Smooth muscle cell (in vitro differentiated cells): Measurements from ENCODE around the gene ZBTB3. TPM values are rescaled to one million over a fixed set of nuclear protein-coding genes. Genes with fewer than 3 reads are reported as not detected.
A peak's percentile ranks its signal among the peaks of the same experiment; 100 is the strongest.
"Not testable (repeated sequence)": the region's sequence is repeated elsewhere in the genome, so short reads cannot be mapped to it uniquely, and the experiment has no call there.

Source experiments
- DNase-seq: peaks from one replicate; lab custom pipeline; 2025; ENCODE audit not compliant: unreplicated experiment; lab: John Stamatoyannopoulos, UW
- H2AFZ ChIP-seq: fragments of 200-600 bp; sonication (generic); 2 replicates; pipeline ENCODE4 v1.6.0; 2016; ENCODE audit warnings: antibody characterized with exemption, low read depth, mild to moderate bottlenecking
- H3F3A ChIP-seq: fragments of 200-600 bp; sonication (generic); 2 replicates; pipeline ENCODE4 v1.6.0; 2017; ENCODE audit warnings: antibody characterized with exemption, low read depth
- H3K27ac ChIP-seq: fragments of 200-600 bp; sonication (generic); 2 replicates; pipeline ENCODE4 v1.5.1; 2016; ENCODE audit warnings: low read depth, mild to moderate bottlenecking
- H3K27me3 ChIP-seq: fragments of 200-600 bp; sonication (generic); 2 replicates; pipeline ENCODE4 v1.6.1; 2016; ENCODE audit warnings: low read depth, mild to moderate bottlenecking
- H3K36me3 ChIP-seq: fragments of 200-600 bp; sonication (generic); 2 replicates; pipeline ENCODE4 v1.5.1; 2016; ENCODE audit warnings: low read depth
- H3K4me1 ChIP-seq: fragments of 200-600 bp; sonication (generic); 2 replicates; pipeline ENCODE4 v1.5.1; 2016; ENCODE audit warnings: low read depth
- H3K4me2 ChIP-seq: fragments of 200-600 bp; sonication (generic); 2 replicates; pipeline ENCODE4 v1.6.0; 2016; ENCODE audit warnings: mild to moderate bottlenecking
- H3K4me3 ChIP-seq: fragments of 200-600 bp; sonication (generic); 2 replicates; pipeline ENCODE4 v1.5.1; 2016; ENCODE audit warnings: mild to moderate bottlenecking
- H3K79me2 ChIP-seq: fragments of 200-600 bp; sonication (generic); 2 replicates; pipeline ENCODE4 v1.6.0; 2016; ENCODE audit warnings: low read depth, mild to moderate bottlenecking
- H3K9ac ChIP-seq: fragments of 200-600 bp; sonication (generic); 2 replicates; pipeline ENCODE4 v1.6.0; 2016; ENCODE audit warnings: low read depth
- H3K9me3 ChIP-seq: fragments of 200-600 bp; sonication (generic); replicated peaks from 2 replicates; pipeline ENCODE4 v1.5.1; 2016; ENCODE audit warnings: low read depth
- H4K20me1 ChIP-seq: fragments of 200-600 bp; sonication (generic); 2 replicates; pipeline ENCODE4 v1.6.0; 2016; ENCODE audit warnings: low read depth
- WGBS: methylation state at CpG from one replicate; pipeline ENCODE4 v1.1.7; 2016; ENCODE audit warnings: low lambda C conversion rate; 5-methylcytosine and 5-hydroxymethylcytosine counted together
- polyA plus RNA-seq: library from polyadenylated mRNA; unstranded; fragments of >200 nt; fragmentation: Nextera tagmentation; extraction: Ambion mirVana; gene quantifications from 2 replicates; pipeline ENCODE4 v1.2.1, GENCODE V29; 2016
- total RNA-seq: library from RNA; depleted of rRNA; stranded (reverse); fragments of >200 nt; gene quantifications from 2 replicates; pipeline ENCODE4 v1.2.3, GENCODE V29; 2014
- TF ChIP-seq, protein P1 (sequence below): fragments of 200-600 bp; sonication (generic); IDR thresholded peaks from 2 replicates; pipeline ENCODE4 v1.5.1; 2017; ENCODE audit warnings: borderline replicate concordance, mild to moderate bottlenecking, antibody characterized with exemption; ENCODE audit not compliant: insufficient read depth, poor library complexity, severe bottlenecking

The ZBTB3 gene
- total and polyA plus RNA-seq, 2 experiments from 2014 or later: 3.3 to 3.6 TPM

DNA sequence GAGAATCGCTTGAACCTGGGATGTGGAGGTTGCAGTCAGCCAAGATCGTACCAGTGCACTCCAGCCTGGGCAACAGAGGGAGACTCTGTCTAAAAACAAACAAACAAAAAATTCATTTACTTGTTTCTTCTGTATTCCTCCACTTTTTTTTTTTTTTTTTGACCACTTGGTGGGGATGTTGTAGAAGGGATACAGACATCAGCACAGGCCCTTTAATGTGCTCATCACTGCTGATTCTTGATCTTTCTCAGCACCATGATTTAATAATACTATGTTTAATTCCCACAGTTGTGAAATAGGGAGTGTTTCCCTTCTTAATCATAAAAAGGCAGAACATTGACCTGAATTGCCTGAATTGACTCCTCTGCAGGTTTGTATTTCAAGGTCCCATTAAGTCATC, 21.1 kb downstream of the ZBTB3 start:
- 92% methylated on average over 2 of the region's 2 CpGs for WGBS
- Histone ChIP-seq H4K20me1 (peaks cover 8% of the 10 kb centered on the region), H3K4me3 (no peak overlapping the region), H2AFZ (no peak overlapping the region), H3K4me2 (no peak overlapping the region), H3K9me3 (no peaks in the 10 kb centered on the region), H3K36me3 (peaks cover 4% of the 10 kb centered on the region), H3K27ac (no peak overlapping the region), H3K9ac (no peak overlapping the region), H3K4me1 (peaks cover 11% of the 10 kb centered on the region), H3K79me2 (peaks cover 66% of the 10 kb centered on the region), H3F3A (peaks cover 10% of the 10 kb centered on the region), H3K27me3 (no peaks in the 10 kb centered on the region)
- TF ChIP-seq, protein P1, sequence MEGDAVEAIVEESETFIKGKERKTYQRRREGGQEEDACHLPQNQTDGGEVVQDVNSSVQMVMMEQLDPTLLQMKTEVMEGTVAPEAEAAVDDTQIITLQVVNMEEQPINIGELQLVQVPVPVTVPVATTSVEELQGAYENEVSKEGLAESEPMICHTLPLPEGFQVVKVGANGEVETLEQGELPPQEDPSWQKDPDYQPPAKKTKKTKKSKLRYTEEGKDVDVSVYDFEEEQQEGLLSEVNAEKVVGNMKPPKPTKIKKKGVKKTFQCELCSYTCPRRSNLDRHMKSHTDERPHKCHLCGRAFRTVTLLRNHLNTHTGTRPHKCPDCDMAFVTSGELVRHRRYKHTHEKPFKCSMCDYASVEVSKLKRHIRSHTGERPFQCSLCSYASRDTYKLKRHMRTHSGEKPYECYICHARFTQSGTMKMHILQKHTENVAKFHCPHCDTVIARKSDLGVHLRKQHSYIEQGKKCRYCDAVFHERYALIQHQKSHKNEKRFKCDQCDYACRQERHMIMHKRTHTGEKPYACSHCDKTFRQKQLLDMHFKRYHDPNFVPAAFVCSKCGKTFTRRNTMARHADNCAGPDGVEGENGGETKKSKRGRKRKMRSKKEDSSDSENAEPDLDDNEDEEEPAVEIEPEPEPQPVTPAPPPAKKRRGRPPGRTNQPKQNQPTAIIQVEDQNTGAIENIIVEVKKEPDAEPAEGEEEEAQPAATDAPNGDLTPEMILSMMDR: no peak
- no peak for DNase-seq

DNA sequence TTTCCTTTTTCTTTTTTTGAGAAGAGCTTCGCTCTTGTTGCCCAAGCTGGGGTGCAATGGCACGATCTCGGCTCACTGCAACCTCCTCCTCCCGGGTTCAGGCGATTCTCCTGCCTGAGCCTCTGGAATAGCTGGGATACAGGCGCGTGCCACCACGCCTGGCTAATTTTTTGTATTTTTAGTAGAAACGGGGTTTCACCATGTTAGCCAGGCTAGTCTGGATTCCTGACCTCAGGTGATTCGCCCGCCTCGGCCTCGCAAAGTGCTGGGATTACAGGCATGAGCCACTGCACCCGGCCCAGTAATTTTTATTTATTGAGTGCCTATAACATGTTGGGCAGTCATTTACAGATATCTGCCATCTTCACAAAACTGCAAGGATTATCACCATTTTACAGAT, 23.9 kb downstream of the ZBTB3 start:
- H3K9me3 ChIP-seq, H3K27me3 ChIP-seq, H3K36me3 ChIP-seq, DNase-seq, H2AFZ ChIP-seq, H3K27ac ChIP-seq: not testable (repeated sequence)
- H3F3A ChIP-seq: peaks cover 17% of the 10 kb centered on the region
- peaks cover 24% of the 10 kb centered on the region for H4K20me1 ChIP-seq
- H3K4me1 ChIP-seq: peaks cover 16% of the 10 kb centered on the region
- peak overlapping the region; percentile 99 for H3K4me2 ChIP-seq
- H3K9ac ChIP-seq: peak overlapping the region; percentile 10
- 82% methylated on average over 14 of the region's 14 CpGs for WGBS
- peak overlapping the region; percentile 87 for H3K4me3 ChIP-seq
- H3K79me2 ChIP-seq: peaks cover 78% of the 10 kb centered on the region

DNA sequence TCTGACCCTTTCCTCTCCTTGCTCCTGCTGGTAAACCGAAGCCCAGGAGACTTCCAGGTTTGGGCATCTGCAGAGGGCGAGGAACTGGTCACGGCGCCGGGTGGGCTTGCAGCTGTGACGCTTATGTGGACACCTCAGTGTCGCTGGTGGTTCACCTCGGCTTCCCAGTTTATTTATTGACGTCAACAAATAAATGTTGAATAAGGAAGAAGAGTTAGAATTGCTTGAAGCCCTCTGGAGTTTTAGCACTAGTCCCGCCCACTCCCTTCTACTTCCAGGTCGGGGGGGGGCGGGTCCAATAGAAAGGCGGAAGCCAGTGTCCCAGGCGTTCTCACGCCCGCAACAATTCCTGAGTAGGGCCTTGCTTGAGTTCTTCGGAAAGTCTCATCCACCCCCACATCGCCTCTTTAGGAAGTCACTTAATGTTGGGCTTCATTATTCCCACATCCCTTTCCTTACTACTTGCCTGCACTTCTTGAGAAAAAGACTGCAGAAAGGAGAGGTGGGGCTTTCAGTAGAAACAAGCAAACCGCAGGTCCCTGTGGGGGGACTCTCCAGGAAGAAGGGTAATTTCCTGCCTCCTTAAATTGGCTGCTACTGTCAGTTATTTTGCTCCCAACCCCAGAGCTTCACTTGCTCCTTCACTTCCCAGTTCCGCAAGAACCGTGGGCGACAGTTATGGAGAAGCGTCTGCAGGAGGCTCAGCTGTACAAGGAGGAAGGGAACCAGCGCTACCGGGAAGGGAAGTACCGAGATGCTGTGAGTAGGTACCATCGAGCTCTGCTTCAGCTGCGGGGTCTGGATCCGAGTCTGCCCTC, 25.6 kb downstream of the ZBTB3 start, which contains the start of gene TTC9C:
TSS of gene TTC9C (plus strand) at position 316 of the 818 bp plus-strand sequence. CDS start at position 679, 363 bp downstream.
- peaks cover 17% of the 10 kb centered on the region for H3F3A ChIP-seq
- peak within 1 kb of the TSS; percentile 77 for H3K9ac ChIP-seq
- TF ChIP-seq, protein P1: no peak
- peaks cover 82% of the 10 kb centered on the region for H3K79me2 ChIP-seq
- peak within 1 kb of the TSS; percentile 87 for H3K4me3 ChIP-seq
- peak within 1 kb of the TSS; percentile 89 for H3K27ac ChIP-seq
- no peaks in the 10 kb centered on the region for H3K36me3 ChIP-seq
- peak; percentile 70 for DNase-seq
- 2% methylated on average over 29 of the region's 29 CpGs for WGBS
- H3K27me3 ChIP-seq: no peaks in the 10 kb centered on the region
- H3K4me1 ChIP-seq: peaks cover 27% of the 10 kb centered on the region
- peak within 1 kb of the TSS; percentile 98 for H2AFZ ChIP-seq
- peak within 1 kb of the TSS; percentile 99 for H3K4me2 ChIP-seq
- no peaks in the 10 kb centered on the region for H3K9me3 ChIP-seq
- H4K20me1 ChIP-seq: peaks cover 41% of the 10 kb centered on the region

DNA sequence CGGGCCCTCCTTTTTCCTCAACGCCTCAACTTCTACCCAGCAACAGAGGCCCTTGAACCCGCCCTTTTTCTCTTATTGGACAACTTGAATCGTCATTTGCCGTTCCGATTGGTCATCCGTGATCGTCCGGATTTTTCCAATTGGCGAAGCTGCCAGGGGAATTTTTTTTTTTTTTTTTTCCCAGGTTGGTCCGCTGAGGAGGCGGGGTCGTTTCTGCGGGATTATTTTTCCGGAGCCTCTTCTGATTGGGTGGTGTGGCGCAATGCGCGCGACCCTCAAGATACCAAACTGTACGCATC, 26.1 kb downstream of the ZBTB3 start:
- Histone ChIP-seq H3K9ac (peak overlapping the region; percentile 77), H3K9me3 (no peaks in the 10 kb centered on the region)
- TF ChIP-seq, protein P1: no peak

More for the DNA sequence above, 26.1 kb downstream of the ZBTB3 start:
- Histone ChIP-seq H3K79me2 (peaks cover 82% of the 10 kb centered on the region), H3K36me3 (peaks cover 2% of the 10 kb centered on the region), H4K20me1 (peaks cover 42% of the 10 kb centered on the region), H3K4me1 (peaks cover 27% of the 10 kb centered on the region), H3F3A (peaks cover 17% of the 10 kb centered on the region), H3K4me3 (peak overlapping the region; percentile 87), H2AFZ (peak overlapping the region; percentile 98), H3K27ac (peak overlapping the region; percentile 89), H3K27me3 (no peaks in the 10 kb centered on the region), H3K4me2 (peak overlapping the region; percentile 99)
- peak; percentile 86 for DNase-seq
- WGBS: under 1% methylated on average over 20 of the region's 20 CpGs
